Panc1 (cell line): ENCODE data around the gene MITF. TPM values are rescaled to one million over a fixed set of nuclear protein-coding genes. Genes with fewer than 3 reads are reported as not detected.

Experiments
- ATAC-seq: fragments of 200-7000 bp; cut with Tn5 transposase; 2 replicates; pipeline ENCODE4 v1.9.1; 2020; ENCODE audit warnings: mild to moderate bottlenecking, moderate library complexity
- BruUV-seq: library from RNA; stranded (reverse); fragments of 400-500 nt; replicated peaks from 2 replicates; lab custom pipeline; 2021; lab: Mats Ljungman, UMichigan
- CTCF ChIA-PET: fragments of 300-600 bp; sonication (Branson Sonifier 250); formaldehyde crosslinking; loops from one replicate; lab custom pipeline; 2022; ENCODE audit warnings: antibody characterized with exemption; lab: Charles Lee
- POLR2A ChIA-PET: fragments of 300-600 bp; sonication (Branson Sonifier 250); formaldehyde crosslinking; loops from one replicate; lab custom pipeline; 2022; ENCODE audit warnings: antibody characterized with exemption; lab: Charles Lee
- DNase-seq: peaks from one replicate; pipeline ENCODE4 v3.0.0-alpha.2; 2010; ENCODE audit warnings: low read depth, low spot score
- H3K27ac ChIP-seq: 2 replicates; pipeline ENCODE4 v1.5.1; 2011; ENCODE audit warnings: mild to moderate bottlenecking, low read length, inconsistent platforms
- H3K27me3 ChIP-seq: fragments of 200-500 bp; sonication (Bioruptor generic); 2 replicates; pipeline ENCODE4 v1.6.0; 2014; ENCODE audit warnings: low read length, inconsistent platforms; ENCODE audit not compliant: control insufficient read depth, insufficient read depth
- H3K36me3 ChIP-seq: fragments of 200-500 bp; sonication (Bioruptor generic); 2 replicates; pipeline ENCODE4 v1.5.1; 2014; ENCODE audit warnings: inconsistent platforms, mild to moderate bottlenecking, low read length, moderate library complexity; ENCODE audit not compliant: control insufficient read depth, insufficient read depth
- H3K4me1 ChIP-seq: 2 replicates; pipeline ENCODE4 v1.5.1; 2011; ENCODE audit warnings: inconsistent platforms, mild to moderate bottlenecking, low read length, moderate library complexity; ENCODE audit not compliant: control insufficient read depth, insufficient read depth
- H3K4me3 ChIP-seq, 2 experiments: 2 replicates each; pipeline ENCODE4 v1.5.1; 2011 to 2012; ENCODE audit warnings: low read depth in 2 of 2, low read length in 2 of 2, mild to moderate bottlenecking in 2 of 2, inconsistent platforms in 1 of 2, moderate library complexity in 1 of 2
- H3K9me3 ChIP-seq: fragments of 200-500 bp; sonication (Bioruptor generic); 2 replicates; pipeline ENCODE4 v1.5.1; 2014; ENCODE audit warnings: low read depth, mild to moderate bottlenecking, inconsistent platforms, low read length, moderate library complexity; ENCODE audit not compliant: control insufficient read depth, insufficient read depth
- POLR2AphosphoS5 ChIP-seq: IDR thresholded peaks from 2 replicates; pipeline ENCODE4 v1.6.1; 2012; ENCODE audit warnings: mild to moderate bottlenecking, low read depth, low read length, moderate library complexity
- SIN3A ChIP-seq: IDR thresholded peaks from 2 replicates; pipeline ENCODE4 v1.6.1; 2012; ENCODE audit warnings: low read depth, mild to moderate bottlenecking, low read length, moderate library complexity, borderline replicate concordance; ENCODE audit not compliant: insufficient read depth
- TCF7L2 ChIP-seq: IDR thresholded peaks from 2 replicates; pipeline ENCODE4 v1.6.1; 2011; ENCODE audit warnings: mild to moderate bottlenecking, low read depth, low read length, inconsistent platforms
- in situ Hi-C: cut with HindIII; loops from 2 replicates; pipeline ENCODE4 v1.10.0; 2016; ENCODE audit warnings: low sequenced_read_pairs, low pct_unique_long_range_greater_than_20kb
- intact Hi-C: fragments of 100-400 bp; cut with micrococcal nuclease; formaldehyde crosslinking; loops from one replicate; pipeline ENCODE4 v1.10.0; 2022; ENCODE audit not compliant: unreplicated experiment
- total RNA-seq: library from RNA; stranded (reverse); gene quantifications from one replicate; pipeline ENCODE4 v1.2.1, GENCODE V29; 2021; ENCODE audit not compliant: unreplicated experiment
- TF ChIP-seq, protein P1 (sequence below), 2 experiments: IDR thresholded peaks; 2 replicates each; pipeline ENCODE4 v1.6.1; 2011 to 2012; ENCODE audit warnings: low read depth in 2 of 2, control low read depth in 1 of 2, low read length in 1 of 2, mild to moderate bottlenecking in 1 of 2, moderate library complexity in 1 of 2; ENCODE audit not compliant: insufficient read depth in 1 of 2
- TF ChIP-seq, protein P2 (sequence below): fragments of 450-650 bp; IDR thresholded peaks from 2 replicates; pipeline ENCODE4 v1.5.1; 2017; ENCODE audit warnings: mild to moderate bottlenecking

Gene MITF
- total RNA-seq, 1 experiment from 2014 or later, result 10.8 TPM

DNA sequence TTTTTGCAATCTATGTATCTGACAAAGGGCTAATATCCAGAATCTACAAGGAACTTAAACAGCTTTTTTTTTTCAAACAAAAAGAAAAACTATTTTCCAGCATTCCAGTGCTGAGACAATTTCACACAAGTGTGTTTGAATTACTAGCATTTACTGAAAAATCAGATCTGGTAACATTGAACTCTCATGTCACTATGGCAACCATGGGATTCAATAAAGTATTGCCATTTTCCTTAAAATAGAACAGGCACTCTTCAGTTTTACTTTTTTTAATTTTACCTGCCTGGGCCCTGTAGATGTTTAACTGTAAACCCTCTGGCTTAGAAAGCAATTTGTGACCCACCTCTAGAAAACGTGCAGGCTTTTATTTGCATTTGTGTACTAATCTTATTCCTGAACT is 105.4 kb downstream of the MITF start:
- no peak for DNase-seq
- H3K36me3 ChIP-seq, result no peaks in the 10 kb centered on the region
- intact Hi-C loops (no loop called here), in situ Hi-C loops (no loop called here)
- ChIA-PET CTCF (interaction anchor here (0.6 to 0.7 kb wide), 2 partner anchors 85 to 109 kb away, joined by 3 to 14 read pairs; no protein-coding TSS in a partner anchor), POLR2A (no interaction called here)
- no peaks in the 10 kb centered on the region for H3K4me1 ChIP-seq
- H3K27ac ChIP-seq, result no peak overlapping the region
- no TSS peak for BruUV-seq
- TF ChIP-seq, protein P1, sequence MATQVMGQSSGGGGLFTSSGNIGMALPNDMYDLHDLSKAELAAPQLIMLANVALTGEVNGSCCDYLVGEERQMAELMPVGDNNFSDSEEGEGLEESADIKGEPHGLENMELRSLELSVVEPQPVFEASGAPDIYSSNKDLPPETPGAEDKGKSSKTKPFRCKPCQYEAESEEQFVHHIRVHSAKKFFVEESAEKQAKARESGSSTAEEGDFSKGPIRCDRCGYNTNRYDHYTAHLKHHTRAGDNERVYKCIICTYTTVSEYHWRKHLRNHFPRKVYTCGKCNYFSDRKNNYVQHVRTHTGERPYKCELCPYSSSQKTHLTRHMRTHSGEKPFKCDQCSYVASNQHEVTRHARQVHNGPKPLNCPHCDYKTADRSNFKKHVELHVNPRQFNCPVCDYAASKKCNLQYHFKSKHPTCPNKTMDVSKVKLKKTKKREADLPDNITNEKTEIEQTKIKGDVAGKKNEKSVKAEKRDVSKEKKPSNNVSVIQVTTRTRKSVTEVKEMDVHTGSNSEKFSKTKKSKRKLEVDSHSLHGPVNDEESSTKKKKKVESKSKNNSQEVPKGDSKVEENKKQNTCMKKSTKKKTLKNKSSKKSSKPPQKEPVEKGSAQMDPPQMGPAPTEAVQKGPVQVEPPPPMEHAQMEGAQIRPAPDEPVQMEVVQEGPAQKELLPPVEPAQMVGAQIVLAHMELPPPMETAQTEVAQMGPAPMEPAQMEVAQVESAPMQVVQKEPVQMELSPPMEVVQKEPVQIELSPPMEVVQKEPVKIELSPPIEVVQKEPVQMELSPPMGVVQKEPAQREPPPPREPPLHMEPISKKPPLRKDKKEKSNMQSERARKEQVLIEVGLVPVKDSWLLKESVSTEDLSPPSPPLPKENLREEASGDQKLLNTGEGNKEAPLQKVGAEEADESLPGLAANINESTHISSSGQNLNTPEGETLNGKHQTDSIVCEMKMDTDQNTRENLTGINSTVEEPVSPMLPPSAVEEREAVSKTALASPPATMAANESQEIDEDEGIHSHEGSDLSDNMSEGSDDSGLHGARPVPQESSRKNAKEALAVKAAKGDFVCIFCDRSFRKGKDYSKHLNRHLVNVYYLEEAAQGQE (IDR thresholded peaks at IDR 0.05; ENCODE audit: insufficient read depth in 1 of 2, low read depth in 2 of 2, low read length in 1 of 2), result no peak
- TF ChIP-seq, protein P2, sequence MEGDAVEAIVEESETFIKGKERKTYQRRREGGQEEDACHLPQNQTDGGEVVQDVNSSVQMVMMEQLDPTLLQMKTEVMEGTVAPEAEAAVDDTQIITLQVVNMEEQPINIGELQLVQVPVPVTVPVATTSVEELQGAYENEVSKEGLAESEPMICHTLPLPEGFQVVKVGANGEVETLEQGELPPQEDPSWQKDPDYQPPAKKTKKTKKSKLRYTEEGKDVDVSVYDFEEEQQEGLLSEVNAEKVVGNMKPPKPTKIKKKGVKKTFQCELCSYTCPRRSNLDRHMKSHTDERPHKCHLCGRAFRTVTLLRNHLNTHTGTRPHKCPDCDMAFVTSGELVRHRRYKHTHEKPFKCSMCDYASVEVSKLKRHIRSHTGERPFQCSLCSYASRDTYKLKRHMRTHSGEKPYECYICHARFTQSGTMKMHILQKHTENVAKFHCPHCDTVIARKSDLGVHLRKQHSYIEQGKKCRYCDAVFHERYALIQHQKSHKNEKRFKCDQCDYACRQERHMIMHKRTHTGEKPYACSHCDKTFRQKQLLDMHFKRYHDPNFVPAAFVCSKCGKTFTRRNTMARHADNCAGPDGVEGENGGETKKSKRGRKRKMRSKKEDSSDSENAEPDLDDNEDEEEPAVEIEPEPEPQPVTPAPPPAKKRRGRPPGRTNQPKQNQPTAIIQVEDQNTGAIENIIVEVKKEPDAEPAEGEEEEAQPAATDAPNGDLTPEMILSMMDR, result no peak
- TF ChIP-seq SIN3A (no peak), TCF7L2 (no peak), POLR2AphosphoS5 (no peak)
- no peak overlapping the region for H3K4me3 ChIP-seq
- H3K9me3 ChIP-seq, result no peaks in the 10 kb centered on the region
- ATAC-seq, result no peak
- H3K27me3 ChIP-seq, result no peaks in the 10 kb centered on the region

DNA sequence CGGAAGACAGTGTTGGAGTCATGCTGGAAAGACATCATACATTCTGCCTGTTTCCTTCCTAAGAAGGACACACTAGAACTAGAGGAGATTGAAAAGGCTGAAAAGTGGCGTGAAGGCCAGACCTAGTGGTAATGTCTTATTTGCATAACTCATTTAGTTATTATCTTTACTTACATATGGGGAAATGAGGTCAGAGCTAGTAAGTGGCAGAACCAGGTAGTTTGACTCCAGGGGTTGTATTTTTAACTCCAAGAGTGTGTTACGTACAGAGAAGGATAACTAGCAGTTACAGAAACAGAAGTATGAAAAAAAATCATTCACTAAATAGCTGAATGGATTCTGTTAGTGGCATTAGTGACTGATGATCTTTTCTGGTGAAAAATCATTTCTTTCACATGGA is 108.0 kb downstream of the MITF start:
- H3K4me3 ChIP-seq, result no peak overlapping the region
- no peak overlapping the region for H3K27ac ChIP-seq
- H3K9me3 ChIP-seq, result no peaks in the 10 kb centered on the region
- no peaks in the 10 kb centered on the region for H3K36me3 ChIP-seq
- ATAC-seq (no peak), DNase-seq (no peak)
- intact Hi-C loops, result no loop called here
- BruUV-seq, result no TSS peak
- CTCF ChIA-PET, result no interaction called here
- H3K4me1 ChIP-seq, result no peaks in the 10 kb centered on the region
- POLR2A ChIA-PET, result no interaction called here
- TF ChIP-seq, protein P2, result no peak
- TF ChIP-seq, protein P1 (IDR thresholded peaks at IDR 0.05; ENCODE audit: insufficient read depth in 1 of 2, low read depth in 2 of 2, low read length in 1 of 2), result no peak
- TF ChIP-seq TCF7L2 (no peak), SIN3A (no peak)
- H3K27me3 ChIP-seq, result no peaks in the 10 kb centered on the region
- in situ Hi-C loops, result no loop called here
